ENCODE data around the gene MAP1B.

- no peak for TF ChIP-seq CTCF (IDR thresholded peaks at IDR 0.05; ENCODE audit: poor library complexity)
- no peak for TF ChIP-seq EZH2 (IDR thresholded peaks at IDR 0.05; ENCODE audit: borderline replicate concordance)
- TF ChIP-seq EZH2phosphoT487 (IDR thresholded peaks at IDR 0.05; ENCODE audit: low read depth, severe bottlenecking, unreplicated experiment), result no peak
Observed at GRCh38 chr5:72171667-72172066, 64.4 kb downstream of the MAP1B start.

Data from hepatocyte (in vitro differentiated cells).